Psoas muscle (tissue), 8 donors: ENCODE data around the gene BTBD9. TPM values are rescaled to one million over a fixed set of nuclear protein-coding genes. Genes with fewer than 3 reads are reported as not detected.

Experiments used
- ATAC-seq, 4 donors: fragments of 200-7000 bp; cut with Tn5 transposase; one replicate each; pipeline ENCODE4 v1.9.1; 2020; ENCODE audit warnings: moderate library complexity in 3 of 4, mild to moderate bottlenecking in 2 of 4
- DNase-seq, 2 donors: peaks; one replicate each; pipeline ENCODE4 v3.0.0-alpha.2; 2020
- H3K27ac ChIP-seq: fragments of 200-600 bp; one replicate; pipeline ENCODE4 v1.8.0; 2022
- H3K27me3 ChIP-seq, 3 donors: fragments of 200-600 bp in 1 of 3; one replicate each; pipeline versions ENCODE4 v1.6.1 to v1.8.0; 2013 to 2022; ENCODE audit warnings: low read length in 2 of 3, mild to moderate bottlenecking in 2 of 3, moderate library complexity in 1 of 3; ENCODE audit not compliant: insufficient read depth in 3 of 3
- H3K36me3 ChIP-seq, 2 donors: fragments of 200-600 bp in 1 of 2; one replicate each; pipeline versions ENCODE4 v1.6.1 to v1.8.0; 2013 to 2022; ENCODE audit warnings: low read depth in 1 of 2, mild to moderate bottlenecking in 1 of 2, moderate library complexity in 1 of 2; ENCODE audit not compliant: insufficient read depth in 1 of 2
- H3K4me1 ChIP-seq: fragments of 200-600 bp; one replicate; pipeline ENCODE4 v1.8.0; 2022
- H3K4me3 ChIP-seq: fragments of 200-600 bp; one replicate; pipeline ENCODE4 v1.8.0; 2022; ENCODE audit warnings: mild to moderate bottlenecking
- H3K9me3 ChIP-seq: fragments of 200-600 bp; one replicate; pipeline ENCODE4 v1.8.0; 2022
- WGBS, 3 donors: extraction: QIAGEN DNeasy Blood & Tissue Kit; methylation state at CpG; one replicate each; pipeline versions ENCODE4 v1.1.6 to v1.1.7; 2013; 5-methylcytosine and 5-hydroxymethylcytosine counted together
- intact Hi-C, 2 donors: fragments of 100-400 bp; cut with DNase I; formaldehyde crosslinking; loops; one replicate each; pipeline versions ENCODE4 v1.11.0 to v1.14.2; 2022
- polyA plus RNA-seq, 3 donors: library from polyadenylated mRNA; stranded (reverse); fragments of 200-250 nt; gene quantifications; one replicate each; pipeline ENCODE4 v1.2.3, GENCODE V29; 2013
- total RNA-seq, 4 donors: library from RNA; stranded (reverse); fragmentation: NEBNext Ultra II Directional in 2 of 4; extraction: Animal tissue kit (Norgen Biotek cat#: 25700) in 2 of 4; gene quantifications; one replicate each; pipeline versions ENCODE4 v1.2.1 to v1.2.4, GENCODE V29; 2021 to 2023
- TF ChIP-seq, protein P1 (sequence below): fragments of 200-600 bp; IDR thresholded peaks from one replicate; pipeline ENCODE4 v1.8.0; 2022; ENCODE audit warnings: antibody characterized with exemption
- donor health status: healthy with polysubstance abuse.
- donor health status: DM: no; HTN: no; CAD: no; lungs with moderate emphysema.
- donor health status: Bipolar disorder and iron deficiency.
- donor health status: healthy.
- donor health status: DM: yes; HTN: yes; CAD: no.
- donor health status: DM: no; HTN: no; CAD: no.
- donor health status: DM: no; HTN: no; CAD: no.
- donor health status: DM: yes; HTN: yes; CAD: no.

The BTBD9 gene
- total and polyA plus RNA-seq, 7 donors = 2.3 to 10.9 (median 8.4) TPM

DNA sequence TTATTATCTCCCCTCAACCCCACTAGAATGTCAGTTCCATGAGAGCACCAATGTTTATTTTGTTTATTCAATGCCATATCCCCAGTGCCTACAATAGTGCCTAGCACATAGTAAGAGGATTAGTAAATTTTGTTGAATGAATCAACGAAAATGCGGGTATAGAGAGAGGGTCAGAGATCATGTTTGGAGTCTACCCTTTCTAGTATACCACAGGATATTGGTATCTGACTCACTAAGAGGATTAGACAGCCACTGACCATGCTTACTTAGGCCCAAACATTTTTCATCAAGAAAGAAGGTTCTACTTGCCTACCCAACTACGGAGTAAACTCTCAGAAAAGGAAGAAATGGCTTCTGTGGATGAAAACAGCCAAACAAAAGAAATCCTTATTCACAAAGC lies 356.8 kb downstream of the BTBD9 start:
- ATAC-seq = no peak
- 85 to 99% (median 98%) methylated on average over 3 of the region's 3 CpGs for WGBS, 3 donors
- no peaks in the 10 kb centered on the region for H3K9me3 ChIP-seq
- no peaks in the 10 kb centered on the region for H3K36me3 ChIP-seq
- no peaks in the 10 kb centered on the region for H3K27me3 ChIP-seq
- H3K4me1 ChIP-seq = no peaks in the 10 kb centered on the region
- DNase-seq = no peak
- no peak overlapping the region for H3K4me3 ChIP-seq
- no peak overlapping the region for H3K27ac ChIP-seq
- TF ChIP-seq, protein P1, sequence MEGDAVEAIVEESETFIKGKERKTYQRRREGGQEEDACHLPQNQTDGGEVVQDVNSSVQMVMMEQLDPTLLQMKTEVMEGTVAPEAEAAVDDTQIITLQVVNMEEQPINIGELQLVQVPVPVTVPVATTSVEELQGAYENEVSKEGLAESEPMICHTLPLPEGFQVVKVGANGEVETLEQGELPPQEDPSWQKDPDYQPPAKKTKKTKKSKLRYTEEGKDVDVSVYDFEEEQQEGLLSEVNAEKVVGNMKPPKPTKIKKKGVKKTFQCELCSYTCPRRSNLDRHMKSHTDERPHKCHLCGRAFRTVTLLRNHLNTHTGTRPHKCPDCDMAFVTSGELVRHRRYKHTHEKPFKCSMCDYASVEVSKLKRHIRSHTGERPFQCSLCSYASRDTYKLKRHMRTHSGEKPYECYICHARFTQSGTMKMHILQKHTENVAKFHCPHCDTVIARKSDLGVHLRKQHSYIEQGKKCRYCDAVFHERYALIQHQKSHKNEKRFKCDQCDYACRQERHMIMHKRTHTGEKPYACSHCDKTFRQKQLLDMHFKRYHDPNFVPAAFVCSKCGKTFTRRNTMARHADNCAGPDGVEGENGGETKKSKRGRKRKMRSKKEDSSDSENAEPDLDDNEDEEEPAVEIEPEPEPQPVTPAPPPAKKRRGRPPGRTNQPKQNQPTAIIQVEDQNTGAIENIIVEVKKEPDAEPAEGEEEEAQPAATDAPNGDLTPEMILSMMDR = no peak
- intact Hi-C loops = no loop called here

GRCh38 chr6:38281126-38281525 lies 358.6 kb downstream of the BTBD9 start:
- ATAC-seq (no peak), DNase-seq (no peak)
- 38 to 45% (median 38%) methylated on average over 2 of the region's 2 CpGs for WGBS, 3 donors
- Histone ChIP-seq H3K4me1 (no peaks in the 10 kb centered on the region), H3K9me3 (no peaks in the 10 kb centered on the region), H3K27ac (no peak overlapping the region), H3K4me3 (no peak overlapping the region), H3K36me3 (no peaks in the 10 kb centered on the region), H3K27me3 (no peaks in the 10 kb centered on the region)
- intact Hi-C loops = no loop called here
- TF ChIP-seq, protein P1 = no peak

DNA sequence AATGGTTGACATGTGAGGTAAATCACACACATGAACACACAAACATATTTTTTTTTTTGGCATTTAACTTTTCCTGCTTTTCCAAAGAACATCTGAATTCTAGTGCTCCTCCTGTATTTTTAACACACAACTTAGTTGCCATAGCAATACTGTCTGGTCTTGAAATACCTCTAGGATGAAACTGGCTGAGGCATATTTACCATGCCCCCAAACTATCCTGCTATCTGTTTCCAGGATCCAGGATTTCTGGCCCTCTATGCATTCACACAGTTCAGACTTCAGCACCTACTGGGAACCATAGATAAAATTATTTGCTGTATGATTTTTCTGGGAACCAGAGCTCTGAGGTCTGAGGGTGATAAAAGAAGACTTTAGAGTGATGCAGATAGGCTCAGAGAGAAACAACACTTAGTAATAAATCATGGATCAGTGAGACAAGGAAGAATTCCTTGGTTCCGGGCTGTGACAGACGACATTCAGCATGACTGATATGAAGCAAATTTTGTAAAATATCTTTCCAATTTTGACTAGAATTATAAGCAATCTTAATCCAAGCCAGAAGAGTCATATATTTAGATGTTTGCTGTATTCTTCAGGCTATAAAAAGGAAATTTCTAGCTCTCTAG lies 359.7 kb downstream of the BTBD9 start:
- ATAC-seq (no peak), DNase-seq (no peak)
- no peaks in the 10 kb centered on the region for H3K27me3 ChIP-seq
- no peaks in the 10 kb centered on the region for H3K4me1 ChIP-seq
- no peaks in the 10 kb centered on the region for H3K9me3 ChIP-seq
- no peak overlapping the region for H3K27ac ChIP-seq
- H3K4me3 ChIP-seq = no peak overlapping the region
- WGBS, 3 donors = 29 to 71% (median 64%) methylated on average over 2 of the region's 2 CpGs
- intact Hi-C loops = no loop called here
- TF ChIP-seq, protein P1 = no peak
- H3K36me3 ChIP-seq = no peaks in the 10 kb centered on the region

GRCh38 chr6:38279423-38279822 lies 360.3 kb downstream of the BTBD9 start:
- H3K27me3 ChIP-seq = no peaks in the 10 kb centered on the region
- DNase-seq = no peak
- no peaks in the 10 kb centered on the region for H3K36me3 ChIP-seq
- 62 to 71% (median 68%) methylated on average over 4 of the region's 4 CpGs for WGBS, 3 donors
- H3K4me1 ChIP-seq = no peaks in the 10 kb centered on the region
- TF ChIP-seq, protein P1 = no peak
- no peaks in the 10 kb centered on the region for H3K9me3 ChIP-seq
- intact Hi-C loops = no loop called here
- no peak for ATAC-seq
- H3K27ac ChIP-seq = no peak overlapping the region
- H3K4me3 ChIP-seq = no peak overlapping the region

DNA sequence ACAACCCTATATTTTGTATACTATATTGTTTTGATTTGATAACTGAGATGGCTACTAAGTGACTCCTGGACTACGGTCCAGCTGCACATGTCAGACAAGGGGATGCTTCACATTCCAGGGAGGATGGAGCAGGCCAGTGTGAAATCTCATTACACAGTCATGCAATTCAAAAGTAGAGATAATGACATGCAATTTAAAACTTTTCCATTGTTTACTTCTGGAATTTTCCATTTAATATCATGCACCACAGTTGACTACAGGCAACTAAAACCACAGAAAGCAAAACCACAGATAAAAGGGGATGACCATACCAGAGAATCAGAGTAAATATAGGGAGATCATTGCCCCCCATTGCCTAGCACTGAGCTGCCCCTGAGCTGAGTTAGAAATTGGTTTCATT lies 366.4 kb downstream of the BTBD9 start:
- DNase-seq = no peak
- no peak overlapping the region for H3K4me3 ChIP-seq
- WGBS, 3 donors = 68 to 88% (median 73%) methylated on average over 1 of the region's 1 CpG
- H3K4me1 ChIP-seq = peaks cover 20% of the 10 kb centered on the region
- no peaks in the 10 kb centered on the region for H3K27me3 ChIP-seq
- H3K27ac ChIP-seq = no peak overlapping the region
- ATAC-seq = no peak
- H3K36me3 ChIP-seq = no peaks in the 10 kb centered on the region
- intact Hi-C loops = no loop called here
- TF ChIP-seq, protein P1 = no peak
- no peaks in the 10 kb centered on the region for H3K9me3 ChIP-seq
